SK-N-MC (cell line): Measurements from ENCODE around the gene AHDC1.

ENCODE experiments used
- EZH2 ChIP-seq: fragments of 200-600 bp; sonication (generic); IDR thresholded peaks from one replicate; pipeline ENCODE4 v1.6.1; 2017; ENCODE audit warnings: antibody characterized with exemption
- FOXP2 ChIP-seq: optimal IDR thresholded peaks from 2 replicates; pipeline ENCODE3; 2011; ENCODE audit warnings: mild to moderate bottlenecking, moderate library complexity; ENCODE audit not compliant: insufficient read depth; ENCODE audit errors: extremely low read length, control extremely low read depth
- POLR2AphosphoS5 ChIP-seq: IDR thresholded peaks from 2 replicates; pipeline ENCODE4 v1.6.1; 2012; ENCODE audit warnings: mild to moderate bottlenecking, low read depth, low read length, borderline replicate concordance

GRCh38 chr1:27523337-27524020, 80.5 kb downstream of the AHDC1 start:
- no peak for TF ChIP-seq POLR2AphosphoS5
- TF ChIP-seq EZH2 = no peak
- no peak for TF ChIP-seq FOXP2
